HEK293 (cell line): ENCODE data around the gene KLHL11.

Experiments used
- CTCF ChIA-PET: fragments of 350-600 bp; formaldehyde crosslinking; extraction: SDS; loops from one replicate; lab custom pipeline; 2021; ENCODE audit warnings: antibody characterized with exemption; lab: Yijun Ruan, JAX
- POLR2A ChIA-PET: fragments of 300-600 bp; formaldehyde crosslinking; extraction: SDS; loops from one replicate; lab custom pipeline; 2020; ENCODE audit warnings: antibody characterized with exemption, inconsistent platforms; lab: Yijun Ruan, JAX
- H3K27ac ChIP-seq: fragments of 200-500 bp; sonication (Bioruptor generic); 2 replicates; pipeline ENCODE4 v1.5.1; 2014; ENCODE audit warnings: low read depth, low read length, control low read depth, inconsistent platforms; ENCODE audit errors: extremely low read depth
- H3K36me3 ChIP-seq, 2 experiments: fragments of 200-500 bp in 1 of 2; sonication (Bioruptor generic) in 1 of 2; 1 replicate in 1 of 2; 2 replicates in 1 of 2; pipeline ENCODE4 v1.5.1; 2014 to 2017; ENCODE audit warnings: inconsistent platforms in 2 of 2, low read length in 2 of 2; ENCODE audit not compliant: control insufficient read depth in 2 of 2, insufficient read depth in 1 of 2
- H3K4me1 ChIP-seq: fragments of 200-500 bp; sonication (Bioruptor generic); 2 replicates; pipeline ENCODE4 v1.5.1; 2014; ENCODE audit warnings: mild to moderate bottlenecking, low read length, inconsistent platforms; ENCODE audit not compliant: control insufficient read depth, insufficient read depth
- H3K4me3 ChIP-seq: 2 replicates; pipeline ENCODE4 v1.5.1; 2011; ENCODE audit warnings: low read depth, mild to moderate bottlenecking, control low read depth, low read length, moderate library complexity
- H3K9me3 ChIP-seq: fragments of 200-500 bp; sonication (Bioruptor generic); 2 replicates; pipeline ENCODE4 v1.5.1; 2014; ENCODE audit warnings: low read depth, low read length, inconsistent platforms; ENCODE audit not compliant: control insufficient read depth, insufficient read depth
- CTCF ChIP-seq: fragments of 450-650 bp; formaldehyde crosslinking; IDR thresholded peaks from 2 replicates; pipeline ENCODE4 v1.5.1; 2016; ENCODE audit warnings: missing biosample characterization, missing genetic modification characterization
- HOXA7 ChIP-seq: sonication (generic); formaldehyde crosslinking; IDR thresholded peaks from 2 replicates; pipeline ENCODE4 v1.8.1; 2022; ENCODE audit warnings: missing genetic modification reagents, borderline replicate concordance
- HOXC10 ChIP-seq: sonication (generic); formaldehyde crosslinking; IDR thresholded peaks from 2 replicates; pipeline ENCODE4 v1.8.1; 2023; ENCODE audit warnings: mild to moderate bottlenecking, missing genetic modification reagents
- IKZF3 ChIP-seq: fragments of 450-650 bp; IDR thresholded peaks from 2 replicates; pipeline ENCODE4 v1.5.0; 2018; ENCODE audit warnings: missing biosample characterization, mild to moderate bottlenecking, missing genetic modification characterization, moderate library complexity
- KLF17 ChIP-seq: fragments of 450-650 bp; formaldehyde crosslinking; IDR thresholded peaks from 2 replicates; pipeline ENCODE4 v1.5.1; 2016; ENCODE audit warnings: missing biosample characterization, missing genetic modification characterization
- MZF1 ChIP-seq: fragments of 450-650 bp; formaldehyde crosslinking; IDR thresholded peaks from 2 replicates; pipeline ENCODE4 v1.5.1; 2017; ENCODE audit warnings: missing biosample characterization, missing genetic modification characterization, borderline replicate concordance
- OSR2 ChIP-seq: fragments of 450-650 bp; formaldehyde crosslinking; IDR thresholded peaks from 2 replicates; pipeline ENCODE4 v1.5.1; 2016; ENCODE audit warnings: missing biosample characterization, missing genetic modification characterization
- SCRT2 ChIP-seq: fragments of 450-650 bp; formaldehyde crosslinking; IDR thresholded peaks from 2 replicates; pipeline ENCODE4 v1.5.1; 2016; ENCODE audit warnings: missing biosample characterization, missing genetic modification characterization
- TRIM28 ChIP-seq: IDR thresholded peaks from 2 replicates; pipeline ENCODE4 v1.6.1; 2011; ENCODE audit warnings: low read length, control low read depth, borderline replicate concordance
- ZBTB17 ChIP-seq: fragments of 450-650 bp; formaldehyde crosslinking; IDR thresholded peaks from 2 replicates; pipeline ENCODE4 v1.5.1; 2016; ENCODE audit warnings: missing biosample characterization, missing genetic modification characterization
- ZBTB20 ChIP-seq: fragments of 450-650 bp; formaldehyde crosslinking; IDR thresholded peaks from 2 replicates; pipeline ENCODE4 v1.5.1; 2016; ENCODE audit warnings: missing biosample characterization, missing genetic modification characterization
- ZBTB21 ChIP-seq: fragments of 450-650 bp; formaldehyde crosslinking; IDR thresholded peaks from 2 replicates; pipeline ENCODE4 v1.5.1; 2017; ENCODE audit warnings: missing biosample characterization, missing genetic modification characterization
- ZFP37 ChIP-seq: fragments of 450-650 bp; formaldehyde crosslinking; IDR thresholded peaks from 2 replicates; pipeline ENCODE4 v1.5.1; 2016; ENCODE audit warnings: missing biosample characterization, missing genetic modification characterization
- ZNF138 ChIP-seq: fragments of 450-650 bp; formaldehyde crosslinking; IDR thresholded peaks from 2 replicates; pipeline ENCODE4 v1.5.1; 2016; ENCODE audit warnings: missing biosample characterization, missing genetic modification characterization, borderline replicate concordance
- ZNF2 ChIP-seq: fragments of 450-650 bp; formaldehyde crosslinking; IDR thresholded peaks from 2 replicates; pipeline ENCODE4 v1.5.1; 2016; ENCODE audit warnings: missing biosample characterization, missing genetic modification characterization
- ZNF404 ChIP-seq: fragments of 450-650 bp; formaldehyde crosslinking; IDR thresholded peaks from 2 replicates; pipeline ENCODE4 v1.5.1; 2017; ENCODE audit warnings: missing biosample characterization, missing genetic modification characterization
- ZNF488 ChIP-seq: fragments of 450-650 bp; formaldehyde crosslinking; IDR thresholded peaks from 2 replicates; pipeline ENCODE4 v1.5.1; 2016; ENCODE audit warnings: missing biosample characterization, missing genetic modification characterization
- ZNF514 ChIP-seq: fragments of 450-650 bp; formaldehyde crosslinking; IDR thresholded peaks from 2 replicates; pipeline ENCODE4 v1.5.1; 2016; ENCODE audit warnings: missing biosample characterization, missing genetic modification characterization
- ZNF580 ChIP-seq: fragments of 450-650 bp; formaldehyde crosslinking; IDR thresholded peaks from 2 replicates; pipeline ENCODE4 v1.5.1; 2016; ENCODE audit warnings: missing biosample characterization, missing genetic modification characterization
- ZNF600 ChIP-seq: fragments of 450-650 bp; formaldehyde crosslinking; IDR thresholded peaks from 2 replicates; pipeline ENCODE4 v1.5.1; 2016; ENCODE audit warnings: missing biosample characterization, missing genetic modification characterization
- ZNF623 ChIP-seq: fragments of 450-650 bp; formaldehyde crosslinking; IDR thresholded peaks from 2 replicates; pipeline ENCODE4 v1.5.1; 2016; ENCODE audit warnings: missing biosample characterization, missing genetic modification characterization
- ZNF654 ChIP-seq: fragments of 450-650 bp; formaldehyde crosslinking; IDR thresholded peaks from 2 replicates; pipeline ENCODE4 v1.5.1; 2016; ENCODE audit warnings: low read depth, missing biosample characterization, missing genetic modification characterization
- ZNF704 ChIP-seq: fragments of 450-650 bp; formaldehyde crosslinking; IDR thresholded peaks from 2 replicates; pipeline ENCODE4 v1.5.1; 2016; ENCODE audit warnings: missing biosample characterization, missing genetic modification characterization
- ZNF776 ChIP-seq: fragments of 450-650 bp; formaldehyde crosslinking; IDR thresholded peaks from 2 replicates; pipeline ENCODE4 v1.5.0; 2017; ENCODE audit warnings: missing biosample characterization, missing genetic modification characterization, borderline replicate concordance
- ZNF791 ChIP-seq: fragments of 450-650 bp; formaldehyde crosslinking; IDR thresholded peaks from 2 replicates; pipeline ENCODE4 v1.5.1; 2016; ENCODE audit warnings: missing biosample characterization, missing genetic modification characterization
- ZSCAN30 ChIP-seq: fragments of 450-650 bp; IDR thresholded peaks from 2 replicates; pipeline ENCODE4 v1.5.1; 2018; ENCODE audit warnings: missing biosample characterization, mild to moderate bottlenecking, missing genetic modification characterization, moderate library complexity

The KLHL11 gene

GRCh38 chr17:41885733-41886132 is 20.5 kb upstream of the KLHL11 start:
- Histone ChIP-seq H3K4me3 (no peak overlapping the region), H3K27ac (no peak overlapping the region), H3K4me1 (no peaks in the 10 kb centered on the region), H3K36me3 (peaks cover 84 to 89% of the 10 kb centered on the region in 2 experiments)
- ChIA-PET POLR2A (no interaction called here), CTCF (interaction anchor here (0.6 to 2.0 kb wide), 7 partner anchors 12 to 1331 kb away, joined by 3 to 6 read pairs (median 4); no protein-coding TSS in a partner anchor)
- TF ChIP-seq ZNF654 (tag by site-specific recombination) (peak; percentile 76), ZNF600 (tag by site-specific recombination) (peak; percentile 30; the same call in 1 of the 2 replicates), ZNF514 (tag by site-specific recombination) (no peak), ZNF580 (tag by site-specific recombination) (no peak), CTCF (tag by site-specific recombination) (peak; percentile 63), ZFP37 (tag by site-specific recombination) (no peak), ZBTB17 (tag by site-specific recombination) (no peak)
- TF ChIP-seq, all 188 proteins: peak for 3
- H3K9me3 ChIP-seq: no peaks in the 10 kb centered on the region

- H3K36me3 ChIP-seq: peaks cover 82 to 96% of the 10 kb centered on the region in 2 experiments
- H3K4me3 ChIP-seq: no peak overlapping the region
- POLR2A ChIA-PET: no interaction called here
- H3K27ac ChIP-seq: no peak overlapping the region; the same call in 1 of the 2 replicates
- H3K9me3 ChIP-seq: no peaks in the 10 kb centered on the region
- no peak for TF ChIP-seq KLF17 (tag by site-specific recombination)
- TF ChIP-seq SCRT2: no peak
- no peak for TF ChIP-seq ZNF791 (tag by site-specific recombination)
- TF ChIP-seq HOXA7 (CRISPR knock-in tag): no peak
- no peak for TF ChIP-seq ZNF138 (tag by site-specific recombination)
- TF ChIP-seq ZNF623 (tag by site-specific recombination): no peak
- no peak for TF ChIP-seq ZNF776 (tag by site-specific recombination)
- no peak for TF ChIP-seq OSR2
- no peak for TF ChIP-seq IKZF3 (tag by site-specific recombination)
- TF ChIP-seq HOXC10 (CRISPR knock-in tag): no peak
- no peak for TF ChIP-seq ZBTB17 (tag by site-specific recombination)
- no peak for TF ChIP-seq MZF1
- no peak for TF ChIP-seq ZSCAN30 (tag by site-specific recombination)
- TF ChIP-seq ZNF704 (tag by site-specific recombination): no peak
- TF ChIP-seq TRIM28: no peak
- TF ChIP-seq ZNF488 (tag by site-specific recombination): no peak
- TF ChIP-seq ZBTB21 (tag by site-specific recombination): no peak
- no peak for TF ChIP-seq ZNF2 (tag by site-specific recombination)
- TF ChIP-seq ZBTB20 (tag by site-specific recombination): no peak
- no peak for TF ChIP-seq ZNF404
- H3K4me1 ChIP-seq: no peaks in the 10 kb centered on the region
- CTCF ChIA-PET: no interaction called here
Measured at GRCh38 chr17:41882756-41883155, 17.5 kb upstream of the KLHL11 start.
